Measurements from ENCODE around the gene PDE4D.

The PDE4D gene

DNA sequence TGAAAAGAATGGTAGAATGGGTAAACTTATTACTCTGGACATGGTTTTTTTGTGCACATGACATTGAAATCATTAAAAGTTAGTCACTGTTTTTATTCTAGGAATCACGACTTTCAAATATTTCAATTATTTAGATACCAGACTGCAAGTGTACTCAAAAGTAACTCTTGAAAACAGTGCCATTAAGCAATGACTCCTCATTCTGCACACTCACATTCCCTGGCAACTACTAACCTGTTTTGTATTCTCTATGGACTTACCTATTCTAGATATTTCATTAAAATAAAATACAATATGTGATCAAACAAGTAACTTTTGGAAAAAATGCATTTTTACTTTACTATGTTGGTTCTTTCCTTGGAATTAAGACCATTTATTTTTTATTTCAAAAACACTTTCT is 607.0 kb downstream of the PDE4D start:
- DNase-seq (ENCODE audit: low read depth) = no peak

GRCh38 chr5:59285300-59286016 is 608.1 kb downstream of the PDE4D start:
- DNase-seq (ENCODE audit: low read depth) = no peak

DNA sequence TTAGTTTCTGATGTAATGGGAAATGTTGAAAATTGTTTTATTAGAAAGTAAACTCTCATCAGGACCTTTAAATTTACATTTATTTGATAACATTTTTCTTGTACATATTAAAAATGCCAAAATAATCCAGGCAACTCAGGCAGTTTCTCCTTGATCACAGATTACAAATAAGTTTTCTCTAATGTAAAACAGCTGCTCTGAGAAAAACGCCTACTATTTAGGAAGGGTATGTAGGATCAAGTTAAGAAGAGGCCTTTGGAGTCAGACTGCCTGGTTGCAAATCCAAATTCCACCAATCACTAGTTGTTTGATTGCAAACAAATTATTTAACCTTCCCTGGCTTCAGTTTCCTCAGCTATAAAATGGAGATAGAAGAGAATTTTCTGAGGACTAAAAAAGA is 610.8 kb downstream of the PDE4D start:
- no peak for DNase-seq (ENCODE audit: low read depth)

DNA sequence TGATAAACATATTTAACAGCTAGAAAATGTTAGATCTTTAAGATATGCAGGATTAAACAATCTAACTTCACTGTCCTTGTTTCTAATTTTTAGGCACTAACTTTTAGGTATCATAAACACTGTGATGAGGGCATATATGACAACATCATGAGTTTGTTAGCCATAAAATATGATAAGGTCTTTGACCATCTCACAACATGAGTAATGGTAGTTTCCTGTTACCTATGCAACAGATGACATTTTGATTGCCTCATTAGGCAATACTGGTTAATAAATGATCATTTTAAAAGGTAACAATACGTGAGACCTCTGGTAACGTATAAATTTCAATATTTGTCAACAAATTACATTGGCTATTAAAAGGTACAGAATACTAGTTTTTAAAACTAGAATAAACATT is 613.5 kb downstream of the PDE4D start:
- DNase-seq (ENCODE audit: low read depth) = no peak

DNA sequence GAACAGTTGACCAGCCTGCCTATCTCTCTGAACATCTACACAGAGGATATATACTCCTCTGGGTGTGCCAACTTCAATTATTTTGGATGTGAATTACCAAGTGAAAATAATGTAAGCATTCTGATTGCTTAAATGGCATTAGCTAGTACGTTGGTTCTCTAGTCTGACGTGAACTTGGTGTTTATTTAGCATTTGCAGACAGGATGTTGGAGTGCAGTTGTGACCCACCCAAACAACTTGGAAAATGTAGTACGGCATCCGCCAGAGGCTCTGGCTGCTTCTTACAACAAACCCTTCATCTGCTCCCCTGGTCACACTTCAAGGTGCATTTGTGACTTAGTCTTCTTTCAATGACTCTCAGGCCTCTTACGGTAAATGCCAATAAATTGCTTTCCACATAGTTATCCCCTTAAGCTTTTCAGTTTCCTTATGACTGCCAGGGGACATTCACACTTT is 616.6 kb downstream of the PDE4D start:
- no peak for DNase-seq (ENCODE audit: low read depth)

DNA sequence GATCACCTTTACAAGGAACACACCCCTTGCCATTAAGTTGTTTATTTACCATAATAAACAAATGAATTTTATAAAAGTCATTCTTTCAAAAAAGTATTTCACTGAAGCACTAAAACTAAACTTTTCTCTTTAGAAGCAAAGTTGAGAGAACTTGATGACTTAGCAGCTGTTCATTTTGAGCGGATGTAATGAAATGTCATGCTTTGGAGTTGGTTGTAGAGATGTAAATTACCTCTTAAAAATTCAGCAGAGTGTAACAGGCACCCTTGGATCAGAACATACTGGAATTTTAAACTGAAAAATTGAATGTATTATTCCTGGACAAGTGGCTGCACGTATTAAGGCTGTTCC is 617.2 kb downstream of the PDE4D start:
- no peak for DNase-seq (ENCODE audit: low read depth)

DNA sequence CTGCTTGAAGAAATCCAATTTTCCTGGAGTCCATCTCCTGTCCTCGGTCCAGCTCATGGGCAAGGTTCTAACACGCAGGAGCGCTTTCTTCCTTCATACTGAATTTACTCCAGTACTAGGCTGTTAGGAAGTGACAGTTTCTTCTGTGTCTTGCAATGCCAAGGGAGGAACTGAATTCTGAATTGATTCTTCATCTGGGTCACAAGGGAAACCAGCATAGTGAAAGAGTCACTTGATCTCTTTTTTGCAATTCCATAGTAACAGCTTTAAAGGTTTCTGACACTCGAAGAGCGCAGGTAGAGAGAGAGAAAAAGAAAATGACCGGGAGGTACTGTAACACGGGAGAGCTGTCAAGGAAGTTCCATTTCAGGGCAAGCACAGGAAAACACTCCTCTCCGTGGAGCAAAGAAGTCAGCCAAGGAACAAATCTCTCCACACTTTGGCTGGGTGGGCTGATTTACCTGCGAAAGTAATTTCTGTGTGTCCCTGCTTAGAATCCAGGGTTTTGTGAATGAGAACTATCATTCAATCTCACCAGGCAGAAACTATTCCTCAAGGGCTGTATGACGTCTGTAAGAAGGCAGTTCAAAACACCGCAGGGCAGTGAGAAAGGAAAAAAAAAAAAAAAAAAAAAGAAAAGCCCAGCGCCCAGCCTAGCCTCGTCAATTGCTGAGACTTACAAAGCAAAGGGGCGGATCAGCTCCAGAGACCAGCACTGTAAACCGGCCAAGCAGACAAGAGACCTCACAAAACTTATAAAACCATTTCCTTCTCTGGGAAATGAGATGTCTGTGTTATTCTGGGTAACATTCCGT is 617.8 kb downstream of the PDE4D start:
- peak; percentile 41 for DNase-seq (ENCODE audit: low read depth)

- no peak for DNase-seq (ENCODE audit: low read depth)
Measured at GRCh38 chr5:59275170-59275509, 618.4 kb downstream of the PDE4D start.

DNA sequence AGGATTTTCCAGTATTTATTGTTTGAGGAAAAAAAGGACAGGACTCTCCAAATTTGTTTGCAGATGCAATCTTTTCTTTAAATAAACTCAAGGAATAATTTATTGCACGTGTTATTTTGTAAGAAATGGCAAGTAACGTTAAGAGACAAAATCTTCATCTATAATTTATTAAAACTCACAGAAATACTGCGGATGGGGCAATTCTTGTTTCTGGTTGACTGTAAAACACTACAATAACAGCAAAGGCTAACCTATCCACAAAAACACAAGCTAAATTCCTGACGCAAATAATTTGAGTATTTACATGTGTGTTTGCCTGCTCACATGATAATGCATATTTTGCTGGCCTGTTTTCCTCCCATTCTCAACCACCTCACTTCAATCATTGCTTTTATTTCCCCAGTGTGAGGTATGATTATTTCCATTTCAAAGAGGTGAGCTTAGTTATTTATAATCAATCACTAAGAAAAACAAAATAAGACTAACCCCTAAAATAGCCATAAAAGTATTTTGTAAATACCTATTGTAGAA is 619.4 kb downstream of the PDE4D start:
- no peak for DNase-seq (ENCODE audit: low read depth)

GRCh38 chr5:59272809-59273427 is 620.6 kb downstream of the PDE4D start:
- no peak for DNase-seq (ENCODE audit: low read depth)

DNA sequence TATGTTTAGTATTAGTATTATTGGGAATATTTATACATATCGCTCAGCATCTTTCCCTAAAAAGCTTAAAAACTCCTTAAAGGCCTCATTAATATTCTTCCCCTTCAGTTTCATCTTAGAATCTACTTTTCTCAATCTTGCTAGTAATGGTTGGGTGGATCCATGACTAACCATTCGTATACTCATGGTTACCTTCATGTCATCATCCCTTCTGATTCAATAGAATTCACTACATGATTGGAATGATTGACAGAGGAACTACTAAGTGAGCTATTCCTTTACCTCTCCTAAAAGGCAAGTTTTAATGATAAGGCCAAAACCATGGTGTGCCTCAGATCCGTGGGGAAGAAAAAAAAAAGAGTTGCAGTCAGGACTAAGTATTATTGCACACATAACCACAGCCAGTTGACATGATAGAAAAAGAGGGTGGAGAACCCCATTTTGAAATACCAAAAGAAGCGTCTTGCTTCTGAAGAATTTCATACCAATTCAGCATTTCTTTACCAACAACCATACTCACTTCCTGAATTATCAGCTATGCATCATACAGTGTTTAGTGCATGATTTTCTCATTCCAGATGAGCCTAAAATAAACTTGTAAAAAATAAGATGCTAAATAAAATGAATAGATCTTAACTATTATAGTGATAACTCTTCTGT is 624.6 kb downstream of the PDE4D start:
- no peak for DNase-seq (ENCODE audit: low read depth)

- no peak for DNase-seq (ENCODE audit: low read depth)
Measured at GRCh38 chr5:59267033-59267432, 626.5 kb downstream of the PDE4D start.

DNA sequence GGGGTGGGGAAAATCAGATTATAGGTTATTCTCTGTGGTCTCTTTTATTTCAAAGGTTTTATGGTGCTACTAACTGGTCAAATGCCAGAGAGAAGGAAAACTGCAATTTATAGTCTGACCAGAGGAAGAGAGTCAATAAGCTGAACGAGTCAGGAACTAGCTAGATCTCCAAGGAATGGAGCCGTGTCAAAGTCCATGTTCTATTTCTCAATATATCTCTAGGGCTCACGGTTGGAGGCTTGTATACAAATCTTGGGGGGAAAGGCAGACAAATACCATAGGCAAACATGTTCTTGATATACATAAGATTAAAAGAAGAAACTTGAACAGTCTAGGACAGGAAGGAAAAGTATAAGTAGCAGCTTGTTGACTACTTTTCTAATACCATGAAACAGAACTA is 627.1 kb downstream of the PDE4D start:
- no peak for DNase-seq (ENCODE audit: low read depth)

DNA sequence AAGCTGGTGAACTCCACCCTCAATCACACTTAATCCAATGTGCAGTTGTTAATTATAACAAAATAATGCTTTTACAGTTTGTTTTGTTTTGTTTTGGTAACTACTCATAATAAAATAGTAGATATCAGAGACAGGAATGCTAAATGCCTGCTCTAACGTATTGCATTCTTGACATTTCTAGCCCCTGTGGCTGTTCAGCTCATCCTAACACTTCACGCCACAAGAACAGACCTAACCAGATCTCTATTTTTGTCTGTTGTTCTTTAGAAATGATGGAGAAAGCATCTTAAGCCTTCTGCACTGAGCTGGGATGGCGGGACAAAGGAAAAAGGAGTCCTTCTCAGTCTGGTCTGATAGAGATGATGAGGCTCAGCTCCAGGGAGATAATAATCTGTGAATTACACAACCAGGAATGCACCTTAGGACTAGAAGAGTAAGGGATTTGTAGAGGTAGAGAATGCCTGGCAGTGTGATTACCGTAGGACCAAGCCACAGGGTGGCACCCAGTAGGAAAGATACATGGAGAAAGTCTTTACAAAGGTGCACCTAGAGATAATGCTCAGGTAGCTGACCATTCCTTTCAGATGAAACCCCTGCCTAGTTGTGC is 628.8 kb downstream of the PDE4D start:
- peak; percentile 42 for DNase-seq (ENCODE audit: low read depth)

DNA sequence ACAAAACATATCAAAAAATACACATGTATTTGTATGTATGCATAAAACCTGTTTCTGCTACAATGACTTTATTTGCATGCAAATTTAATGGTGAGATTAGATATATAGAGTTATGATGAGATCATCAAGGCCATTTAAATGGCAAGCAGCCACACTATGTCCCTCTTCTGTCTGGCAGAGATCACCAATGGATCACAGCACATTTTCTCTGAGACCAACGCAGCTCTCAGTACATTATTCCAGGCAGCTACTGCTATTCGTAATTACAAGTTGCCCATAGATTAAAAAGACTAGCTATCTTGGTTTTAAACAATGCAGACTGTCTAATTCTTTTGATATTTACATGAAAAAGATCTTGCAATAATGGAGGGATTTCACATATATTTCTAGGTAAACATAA is 629.5 kb downstream of the PDE4D start:
- DNase-seq (ENCODE audit: low read depth) = no peak

GRCh38 chr5:59261969-59262368 is 631.6 kb downstream of the PDE4D start:
- DNase-seq (ENCODE audit: low read depth) = no peak

GRCh38 chr5:59260973-59261372 is 632.6 kb downstream of the PDE4D start:
- no peak for DNase-seq (ENCODE audit: low read depth)

DNA sequence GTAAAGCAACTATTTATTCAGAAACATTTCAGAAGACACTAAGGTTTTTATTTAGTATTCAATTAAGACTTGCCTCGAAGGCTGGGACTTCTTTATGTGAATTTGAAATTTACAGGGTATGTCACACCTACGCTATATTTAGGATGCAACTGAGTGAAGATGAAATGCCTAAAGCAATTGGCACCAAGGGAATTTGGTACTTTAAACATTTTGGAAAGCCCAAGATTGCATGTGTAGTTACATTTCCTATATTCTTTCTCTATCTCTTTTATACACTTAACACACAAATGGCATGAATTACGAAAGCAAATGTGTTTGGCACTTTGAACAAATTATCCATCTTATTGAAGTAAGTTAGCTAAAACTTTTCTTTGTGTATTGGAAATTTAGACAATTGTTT is 633.3 kb downstream of the PDE4D start:
- DNase-seq (ENCODE audit: low read depth) = no peak

GRCh38 chr5:59259237-59259636 is 634.3 kb downstream of the PDE4D start:
- DNase-seq (ENCODE audit: low read depth) = no peak

- DNase-seq (ENCODE audit: low read depth) = no peak
Measured at GRCh38 chr5:59257488-59258400, 635.8 kb downstream of the PDE4D start.

GRCh38 chr5:59256331-59256730 is 637.2 kb downstream of the PDE4D start:
- DNase-seq (ENCODE audit: low read depth) = no peak

Data from amniotic epithelial cell (primary cell).